GM19467 (cell line): ENCODE results near the gene TPGS2.
"Not testable (repeated sequence)": the region's sequence is repeated elsewhere in the genome, so short reads cannot be mapped to it uniquely, and the experiment has no call there.

Experiments
- ATAC-seq: cut with Tn5 transposase; IDR thresholded peaks from one replicate; pipeline ENCODE4 v1.9.1; 2021; ENCODE audit warnings: mild to moderate bottlenecking, moderate library complexity; ENCODE audit not compliant: unreplicated experiment

The TPGS2 gene

GRCh38 chr18:36777566-36777965 lies 51.2 kb downstream of the TPGS2 start:
- ATAC-seq, result no peak

- no peak for ATAC-seq
Observed at GRCh38 chr18:36776650-36777049, 52.2 kb downstream of the TPGS2 start.

- ATAC-seq, result no peak
Observed at GRCh38 chr18:36775396-36775795, 53.4 kb downstream of the TPGS2 start.

- no peak for ATAC-seq
Observed at GRCh38 chr18:36772241-36772723, 56.5 kb downstream of the TPGS2 start.

- ATAC-seq, result no peak
Observed at GRCh38 chr18:36771245-36771644, 57.6 kb downstream of the TPGS2 start.

- ATAC-seq, result no peak
Observed at GRCh38 chr18:36770315-36770946, 58.4 kb downstream of the TPGS2 start.

GRCh38 chr18:36769611-36770314 lies 59.0 kb downstream of the TPGS2 start:
- no peak for ATAC-seq

- no peak for ATAC-seq
Observed at GRCh38 chr18:36769172-36769571, 59.6 kb downstream of the TPGS2 start.

- ATAC-seq, result no peak
Observed at GRCh38 chr18:36766836-36767235, 62.0 kb downstream of the TPGS2 start.

GRCh38 chr18:36762965-36763364 lies 65.8 kb downstream of the TPGS2 start:
- ATAC-seq, result not testable (repeated sequence)

GRCh38 chr18:36762074-36762473 lies 66.7 kb downstream of the TPGS2 start:
- ATAC-seq, result no peak

GRCh38 chr18:36761186-36761698 lies 67.6 kb downstream of the TPGS2 start:
- no peak for ATAC-seq

- ATAC-seq, result no peak
Observed at GRCh38 chr18:36760598-36760997, 68.2 kb downstream of the TPGS2 start.

GRCh38 chr18:36759167-36759776 lies 69.5 kb downstream of the TPGS2 start:
- no peak for ATAC-seq

GRCh38 chr18:36758623-36759022 lies 70.2 kb downstream of the TPGS2 start:
- no peak for ATAC-seq

GRCh38 chr18:36757991-36758390 lies 70.8 kb downstream of the TPGS2 start:
- no peak for ATAC-seq

GRCh38 chr18:36757081-36757480 lies 71.7 kb downstream of the TPGS2 start:
- no peak for ATAC-seq

GRCh38 chr18:36756242-36756641 lies 72.6 kb downstream of the TPGS2 start:
- ATAC-seq, result no peak

GRCh38 chr18:36752929-36753865 lies 75.6 kb downstream of the TPGS2 start:
- ATAC-seq, result no peak

- no peak for ATAC-seq
Observed at GRCh38 chr18:36745219-36745975, 83.4 kb downstream of the TPGS2 start.
